K562 (cell line): ENCODE results near the gene EFNA1. TPM values are rescaled to one million over a fixed set of nuclear protein-coding genes. Genes with fewer than 3 reads are reported as not detected.

Experiments used
- ETV6 ChIP-seq, 3 experiments: fragments of 150-350 bp in 1 of 3; sonication (generic) in 1 of 3; formaldehyde crosslinking in 1 of 3; IDR thresholded peaks; 2 replicates each; pipeline versions ENCODE4 v1.6.1 to v1.8.0; 2014 to 2022; ENCODE audit warnings: borderline replicate concordance in 2 of 3, low read depth in 2 of 3, antibody characterized with exemption in 1 of 3, low read length in 1 of 3, mild to moderate bottlenecking in 1 of 3, missing genetic modification reagents in 1 of 3
- FUS ChIP-seq: fragments of 200-400 bp; formaldehyde crosslinking; optimal IDR thresholded peaks from 2 replicates; pipeline ENCODE3; 2017; ENCODE audit warnings: low read depth, low read length
- KDM5B ChIP-seq: fragments of 200-600 bp; sonication (generic); IDR thresholded peaks from 2 replicates; pipeline ENCODE4 v1.6.1; 2012; ENCODE audit warnings: low read depth, mild to moderate bottlenecking, moderate library complexity, low read length, control low read depth, inconsistent platforms; ENCODE audit not compliant: insufficient replicate concordance
- LCOR ChIP-seq: sonication (generic); formaldehyde crosslinking; IDR thresholded peaks from 2 replicates; pipeline ENCODE4 v1.8.0; 2022; ENCODE audit warnings: mild to moderate bottlenecking, missing genetic modification reagents
- MTA2 ChIP-seq: fragments of 450-650 bp; IDR thresholded peaks from 2 replicates; pipeline ENCODE4 v1.6.1; 2016; ENCODE audit warnings: low read depth
- MXI1 ChIP-seq: IDR thresholded peaks from 2 replicates; pipeline ENCODE4 v1.6.1; 2011; ENCODE audit warnings: low read depth, mild to moderate bottlenecking, improper control_type of control experiment, low read length
- MYNN ChIP-seq, 2 experiments: sonication (generic); formaldehyde crosslinking in 1 of 2; IDR thresholded peaks; 2 replicates each; pipeline versions ENCODE4 v1.5.0 to v1.6.1; 2016 to 2020; ENCODE audit warnings: antibody characterized with exemption in 1 of 2, missing genetic modification reagents in 1 of 2
- NFE2 ChIP-seq: IDR thresholded peaks from 2 replicates; pipeline ENCODE4 v1.6.1; 2014; ENCODE audit warnings: antibody characterized with exemption, low read depth
- PHF20 ChIP-seq: fragments of 450-650 bp; IDR thresholded peaks from 2 replicates; pipeline ENCODE4 v1.6.1; 2018; ENCODE audit not compliant: partially characterized antibody
- POLR2B ChIP-seq: fragments of 450-650 bp; IDR thresholded peaks from 2 replicates; pipeline ENCODE4 v1.6.1; 2018; ENCODE audit warnings: low read depth; ENCODE audit not compliant: partially characterized antibody
- PURB ChIP-seq: sonication (generic); formaldehyde crosslinking; IDR thresholded peaks from 2 replicates; pipeline ENCODE4 v1.9.0; 2021; ENCODE audit warnings: low read depth, mild to moderate bottlenecking, missing genetic modification reagents
- SMARCC2 ChIP-seq: fragments of 450-650 bp; IDR thresholded peaks from 2 replicates; pipeline ENCODE4 v1.6.1; 2017; ENCODE audit warnings: antibody characterized with exemption, moderate library complexity, mild to moderate bottlenecking, low read depth
- TAL1 ChIP-seq: fragments of 450-650 bp; IDR thresholded peaks from 2 replicates; pipeline ENCODE4 v1.6.1; 2016; ENCODE audit warnings: mild to moderate bottlenecking
- ZBTB5 ChIP-seq: fragments of 450-650 bp; IDR thresholded peaks from 2 replicates; pipeline ENCODE4 v1.6.1; 2017; ENCODE audit warnings: antibody characterized with exemption
- ZNF239 ChIP-seq: fragments of 250-450 bp; sonication (Bioruptor Pico); IDR thresholded peaks from 2 replicates; pipeline ENCODE4 v1.4.0; 2020; ENCODE audit warnings: mild to moderate bottlenecking
- ZZZ3 ChIP-seq: fragments of 450-650 bp; IDR thresholded peaks from 2 replicates; pipeline ENCODE4 v1.6.1; 2016; ENCODE audit warnings: antibody characterized with exemption, mild to moderate bottlenecking, moderate library complexity
- polyA plus RNA-seq, 8 experiments: library from polyadenylated mRNA; depleted of rRNA in 4 of 8; stranded (reverse) in 5 of 8; unstranded in 3 of 8; fragments of >200 nt; fragmentation: Nextera tagmentation in 2 of 8; fragmentation: Illumina TruSeq in 1 of 8; extraction: Ambion mirVana in 2 of 8; extraction: Trizol in 1 of 8; gene quantifications; 2 replicates each; pipeline versions ENCODE4 v1.2.1 to v1.2.3, GENCODE V29; 2011 to 2014; ENCODE audit warnings: inconsistent platforms in 1 of 8, missing spikeins in 1 of 8
- total RNA-seq, 7 experiments: library from RNA; depleted of rRNA in 6 of 7; stranded (reverse); fragments of >200 nt in 6 of 7; fragmentation: Illumina TruSeq in 2 of 7; extraction: Trizol in 2 of 7; gene quantifications; 2 replicates each; pipeline versions ENCODE4 v1.2.1 to v1.2.3, GENCODE V29; 2011 to 2021; ENCODE audit warnings: low replicate concordance in 1 of 7
- TF ChIP-seq, protein P1 (sequence below): sonication (generic); formaldehyde crosslinking; IDR thresholded peaks from 2 replicates; pipeline ENCODE4 v1.8.0; 2022; ENCODE audit warnings: missing genetic modification reagents, mild to moderate bottlenecking, borderline replicate concordance
- TF ChIP-seq, protein P2 (sequence below): sonication (generic); IDR thresholded peaks from 2 replicates; pipeline ENCODE4 v1.6.1; 2016
- TF ChIP-seq, protein P3 (sequence below), 2 experiments: IDR thresholded peaks in 1 of 2; conservative IDR thresholded peaks in 1 of 2; 2 replicates each; pipeline ENCODE4 v1.6.1; 2016; ENCODE audit warnings: low read depth in 2 of 2, mild to moderate bottlenecking in 1 of 2, missing compliant biosample characterization in 1 of 2, missing genetic modification characterization in 1 of 2, moderate library complexity in 1 of 2

EFNA1 gene
- total and polyA plus RNA-seq, 9 of the 15 experiments (the other 6 are each of a cell fraction or from before 2014, with no cell fraction given): 2.1 to 9.3 (median 3.0) TPM

DNA sequence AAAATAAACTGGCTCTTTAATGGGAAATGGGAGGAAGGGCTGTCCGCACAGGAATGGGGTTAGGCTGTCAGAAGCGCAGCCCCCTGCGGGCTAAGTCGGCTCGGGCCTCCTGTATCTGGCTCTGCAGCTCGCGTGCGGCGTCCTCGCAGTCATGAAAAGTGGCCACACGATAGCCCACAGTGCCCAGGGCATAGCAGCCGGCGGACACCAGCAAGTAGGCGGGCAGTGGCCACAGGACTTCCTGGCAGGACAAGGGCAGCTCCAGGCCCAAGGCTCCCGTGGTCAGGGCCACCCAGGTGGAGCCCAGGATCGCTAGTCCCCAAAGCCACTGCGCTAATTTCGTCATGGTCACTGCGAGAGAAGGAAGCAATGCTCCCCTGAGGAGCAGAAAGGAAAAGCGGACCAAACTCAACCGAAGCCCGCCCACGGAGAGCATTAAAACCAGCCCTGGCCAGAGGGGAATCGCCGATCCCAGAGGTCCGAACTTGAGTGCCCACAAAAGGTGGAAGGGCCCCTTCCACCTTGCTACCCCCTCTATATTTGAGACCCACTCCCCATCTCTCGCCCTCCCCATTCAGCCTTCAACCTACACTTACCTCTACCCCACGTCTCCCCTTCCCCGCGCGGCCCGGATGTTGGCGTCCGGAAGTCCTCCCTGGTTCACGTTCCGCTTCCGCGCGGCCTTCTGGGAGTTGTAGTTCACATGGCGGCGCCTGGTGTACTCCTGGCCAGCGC is 12.4 kb downstream of the EFNA1 start, which contains the start of gene DPM3 (continued):
- no peak for TF ChIP-seq FUS
- TF ChIP-seq ETV6 (IDR thresholded peaks at IDR 0.05; ENCODE audit: borderline replicate concordance in 1 of 2, low read depth in 2 of 2, low read length in 1 of 2): no peak
- TF ChIP-seq ETV6 (CRISPR knock-in tag; IDR thresholded peaks at IDR 0.05; ENCODE audit: borderline replicate concordance): no peak
- no peak for TF ChIP-seq MYNN (IDR thresholded peaks at IDR 0.05)
- no peak for TF ChIP-seq MYNN (CRISPR knock-in tag; IDR thresholded peaks at IDR 0.05)
- TF ChIP-seq ZZZ3: 0 out of 2 replicates have a peak, but pooled peaks have one; percentile 47
- TF ChIP-seq LCOR (CRISPR knock-in tag): peak; percentile 50; the same call in 1 of the 2 replicates
- no peak for TF ChIP-seq TAL1
- TF ChIP-seq MXI1: peak; percentile 13; the same call in 1 of the 2 replicates
- peak; percentile 47 for TF ChIP-seq PHF20
- TF ChIP-seq NFE2: no peak
- no peak for TF ChIP-seq PURB
- TF ChIP-seq ZBTB5: no peak
- TF ChIP-seq POLR2B: peak; percentile 90
- TF ChIP-seq ZNF239 (CRISPR knock-in tag): no peak
- TF ChIP-seq, protein P1, sequence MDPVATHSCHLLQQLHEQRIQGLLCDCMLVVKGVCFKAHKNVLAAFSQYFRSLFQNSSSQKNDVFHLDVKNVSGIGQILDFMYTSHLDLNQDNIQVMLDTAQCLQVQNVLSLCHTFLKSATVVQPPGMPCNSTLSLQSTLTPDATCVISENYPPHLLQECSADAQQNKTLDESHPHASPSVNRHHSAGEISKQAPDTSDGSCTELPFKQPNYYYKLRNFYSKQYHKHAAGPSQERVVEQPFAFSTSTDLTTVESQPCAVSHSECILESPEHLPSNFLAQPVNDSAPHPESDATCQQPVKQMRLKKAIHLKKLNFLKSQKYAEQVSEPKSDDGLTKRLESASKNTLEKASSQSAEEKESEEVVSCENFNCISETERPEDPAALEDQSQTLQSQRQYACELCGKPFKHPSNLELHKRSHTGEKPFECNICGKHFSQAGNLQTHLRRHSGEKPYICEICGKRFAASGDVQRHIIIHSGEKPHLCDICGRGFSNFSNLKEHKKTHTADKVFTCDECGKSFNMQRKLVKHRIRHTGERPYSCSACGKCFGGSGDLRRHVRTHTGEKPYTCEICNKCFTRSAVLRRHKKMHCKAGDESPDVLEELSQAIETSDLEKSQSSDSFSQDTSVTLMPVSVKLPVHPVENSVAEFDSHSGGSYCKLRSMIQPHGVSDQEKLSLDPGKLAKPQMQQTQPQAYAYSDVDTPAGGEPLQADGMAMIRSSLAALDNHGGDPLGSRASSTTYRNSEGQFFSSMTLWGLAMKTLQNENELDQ (CRISPR knock-in tag): no peak
- TF ChIP-seq SMARCC2: no peak
- TF ChIP-seq, protein P2, sequence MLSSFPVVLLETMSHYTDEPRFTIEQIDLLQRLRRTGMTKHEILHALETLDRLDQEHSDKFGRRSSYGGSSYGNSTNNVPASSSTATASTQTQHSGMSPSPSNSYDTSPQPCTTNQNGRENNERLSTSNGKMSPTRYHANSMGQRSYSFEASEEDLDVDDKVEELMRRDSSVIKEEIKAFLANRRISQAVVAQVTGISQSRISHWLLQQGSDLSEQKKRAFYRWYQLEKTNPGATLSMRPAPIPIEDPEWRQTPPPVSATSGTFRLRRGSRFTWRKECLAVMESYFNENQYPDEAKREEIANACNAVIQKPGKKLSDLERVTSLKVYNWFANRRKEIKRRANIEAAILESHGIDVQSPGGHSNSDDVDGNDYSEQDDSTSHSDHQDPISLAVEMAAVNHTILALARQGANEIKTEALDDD: no peak
- TF ChIP-seq KDM5B: peak; percentile 41
- no peak for TF ChIP-seq MTA2
- TF ChIP-seq, protein P3, sequence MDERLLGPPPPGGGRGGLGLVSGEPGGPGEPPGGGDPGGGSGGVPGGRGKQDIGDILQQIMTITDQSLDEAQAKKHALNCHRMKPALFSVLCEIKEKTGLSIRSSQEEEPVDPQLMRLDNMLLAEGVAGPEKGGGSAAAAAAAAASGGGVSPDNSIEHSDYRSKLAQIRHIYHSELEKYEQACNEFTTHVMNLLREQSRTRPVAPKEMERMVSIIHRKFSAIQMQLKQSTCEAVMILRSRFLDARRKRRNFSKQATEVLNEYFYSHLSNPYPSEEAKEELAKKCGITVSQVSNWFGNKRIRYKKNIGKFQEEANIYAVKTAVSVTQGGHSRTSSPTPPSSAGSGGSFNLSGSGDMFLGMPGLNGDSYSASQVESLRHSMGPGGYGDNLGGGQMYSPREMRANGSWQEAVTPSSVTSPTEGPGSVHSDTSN (CRISPR knock-in tag; IDR thresholded peaks at IDR 0.05; ENCODE audit: low read depth): no peak
- TF ChIP-seq, protein P3 (tag; conservative IDR thresholded peaks at IDR 0.05; ENCODE audit: low read depth): no peak
